Stimulated activated CD8-positive, alpha-beta memory T cell treated with anti-CD3 and anti-CD28 coated beads, Interleukin-2, amount 100 ng/mL, for 1 hour (primary cell): ENCODE data around the gene CACNA1I.
"Not testable (repeated sequence)": the region's sequence is repeated elsewhere in the genome, so short reads cannot be mapped to it uniquely, and the experiment has no call there.

Experiments used
- DNase-seq, 2 donors: peaks; one replicate each; pipeline ENCODE4 v3.0.0-alpha.2; 2020; ENCODE audit warnings: low read depth in 2 of 2

Gene CACNA1I

DNA sequence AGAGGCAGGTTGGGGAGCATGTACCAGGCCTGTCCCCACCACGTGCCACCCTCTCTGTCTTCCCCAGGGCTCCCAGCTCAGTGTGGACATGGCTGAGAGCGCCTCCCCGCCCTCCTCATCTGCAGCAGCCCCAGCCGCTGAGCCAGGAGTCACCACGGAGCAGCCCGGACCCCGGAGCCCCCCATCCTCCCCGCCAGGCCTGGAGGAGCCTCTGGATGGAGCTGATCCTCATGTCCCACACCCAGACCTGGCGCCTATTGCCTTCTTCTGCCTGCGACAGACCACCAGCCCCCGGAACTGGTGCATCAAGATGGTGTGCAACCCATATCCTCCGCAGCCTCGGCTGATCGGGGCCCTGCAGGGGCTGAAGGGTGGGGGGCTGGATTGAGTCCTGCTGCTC, at the start of gene CACNA1I:
Gene CACNA1I (plus strand): TSS at position 89 of the 400 bp plus-strand sequence. CDS start 0 bp downstream, at position 89.
- no peak for DNase-seq

DNA sequence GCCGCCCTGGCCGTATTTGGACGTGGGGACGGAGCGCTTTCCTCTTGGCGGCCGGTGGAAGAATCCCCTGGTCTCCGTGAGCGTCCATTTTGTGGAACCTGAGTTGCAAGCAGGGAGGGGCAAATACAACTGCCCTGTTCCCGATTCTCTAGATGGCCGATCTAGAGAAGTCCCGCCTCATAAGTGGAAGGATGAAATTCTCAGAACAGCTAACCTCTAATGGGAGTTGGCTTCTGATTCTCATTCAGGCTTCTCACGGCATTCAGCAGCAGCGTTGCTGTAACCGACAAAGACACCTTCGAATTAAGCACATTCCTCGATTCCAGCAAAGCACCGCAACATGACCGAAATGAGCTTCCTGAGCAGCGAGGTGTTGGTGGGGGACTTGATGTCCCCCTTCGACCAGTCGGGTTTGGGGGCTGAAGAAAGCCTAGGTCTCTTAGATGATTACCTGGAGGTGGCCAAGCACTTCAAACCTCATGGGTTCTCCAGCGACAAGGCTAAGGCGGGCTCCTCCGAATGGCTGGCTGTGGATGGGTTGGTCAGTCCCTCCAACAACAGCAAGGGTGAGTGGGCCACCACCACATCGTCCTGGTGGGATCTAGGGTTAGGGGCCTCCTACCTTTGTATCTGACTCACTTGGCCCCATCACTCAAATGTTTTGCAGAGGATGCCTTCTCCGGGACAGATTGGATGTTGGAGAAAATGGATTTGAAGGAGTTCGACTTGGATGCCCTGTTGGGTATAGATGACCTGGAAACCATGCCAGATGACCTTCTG, 49.3 kb upstream of the CACNA1I start:
- not testable (repeated sequence) for DNase-seq

DNA sequence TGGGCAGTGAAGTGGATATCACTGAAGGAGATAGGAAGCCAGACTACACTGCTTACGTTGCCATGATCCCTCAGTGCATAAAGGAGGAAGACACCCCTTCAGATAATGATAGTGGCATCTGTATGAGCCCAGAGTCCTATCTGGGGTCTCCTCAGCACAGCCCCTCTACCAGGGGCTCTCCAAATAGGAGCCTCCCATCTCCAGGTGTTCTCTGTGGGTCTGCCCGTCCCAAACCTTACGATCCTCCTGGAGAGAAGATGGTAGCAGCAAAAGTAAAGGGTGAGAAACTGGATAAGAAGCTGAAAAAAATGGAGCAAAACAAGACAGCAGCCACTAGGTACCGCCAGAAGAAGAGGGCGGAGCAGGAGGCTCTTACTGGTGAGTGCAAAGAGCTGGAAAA, 48.5 kb upstream of the CACNA1I start:
- not testable (repeated sequence) for DNase-seq

DNA sequence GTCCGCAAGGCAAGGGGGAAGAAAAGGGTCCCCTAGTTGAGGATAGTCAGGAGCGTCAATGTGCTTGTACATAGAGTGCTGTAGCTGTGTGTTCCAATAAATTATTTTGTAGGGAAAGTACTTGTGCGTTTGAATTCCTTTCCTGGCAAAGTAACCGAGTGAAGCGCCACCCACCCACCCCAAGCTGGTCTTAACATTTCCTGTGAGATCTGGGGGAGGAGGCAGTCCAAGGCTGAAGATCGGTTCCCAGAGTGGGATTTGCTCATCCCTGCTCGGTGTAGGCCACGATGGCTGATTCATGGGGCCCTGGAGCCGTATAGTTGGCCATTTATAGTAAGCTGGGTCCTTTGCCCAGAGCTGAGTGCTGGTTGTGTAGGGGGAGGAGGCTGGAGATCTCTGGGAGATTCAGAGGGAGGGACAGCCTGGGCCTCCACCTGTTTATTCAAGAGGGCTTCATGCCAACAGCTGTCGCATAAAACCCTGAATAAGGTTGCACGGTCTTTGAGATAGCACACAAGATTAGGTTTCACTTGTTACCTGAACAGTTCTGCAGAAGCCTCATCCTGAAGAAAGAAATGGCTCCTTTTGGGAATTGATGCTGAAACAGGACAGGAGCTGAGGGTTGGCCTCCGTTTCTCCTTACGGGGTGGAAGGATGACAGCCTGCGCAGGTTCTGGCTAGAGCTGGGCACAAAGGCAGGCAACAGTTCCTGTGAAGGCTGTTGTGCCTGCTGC, 47.8 kb upstream of the CACNA1I start:
- no peak for DNase-seq

- DNase-seq, result no peak
These were observed 46.3 kb upstream of the CACNA1I start for GRCh38 chr22:39524089-39524752.

- no peak for DNase-seq
These were observed 45.5 kb upstream of the CACNA1I start for GRCh38 chr22:39524753-39525657.

GRCh38 chr22:39525658-39525975, 44.9 kb upstream of the CACNA1I start:
- DNase-seq, result no peak

DNA sequence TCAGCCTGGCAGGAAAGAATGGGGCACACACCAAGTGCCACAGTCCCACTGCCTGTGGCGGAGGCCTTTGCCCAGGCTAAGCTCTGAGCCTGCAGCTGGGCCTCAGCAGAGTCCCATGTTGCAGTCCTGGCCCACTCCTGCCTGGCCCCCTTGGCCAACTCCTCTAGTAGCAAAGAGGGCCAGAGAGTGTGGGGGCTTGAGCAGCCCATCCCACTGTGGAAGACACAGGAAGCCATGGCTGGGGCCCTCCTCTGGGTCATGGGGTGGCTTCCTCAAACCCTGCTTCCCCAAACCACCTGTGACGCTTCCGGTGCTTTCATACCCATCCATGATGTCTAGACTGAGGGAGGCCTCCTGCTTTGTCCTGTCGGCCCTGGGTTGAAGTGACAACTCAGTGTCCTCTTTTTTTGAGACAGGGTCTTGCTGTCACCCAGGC, 43.8 kb upstream of the CACNA1I start:
- no peak for DNase-seq

DNA sequence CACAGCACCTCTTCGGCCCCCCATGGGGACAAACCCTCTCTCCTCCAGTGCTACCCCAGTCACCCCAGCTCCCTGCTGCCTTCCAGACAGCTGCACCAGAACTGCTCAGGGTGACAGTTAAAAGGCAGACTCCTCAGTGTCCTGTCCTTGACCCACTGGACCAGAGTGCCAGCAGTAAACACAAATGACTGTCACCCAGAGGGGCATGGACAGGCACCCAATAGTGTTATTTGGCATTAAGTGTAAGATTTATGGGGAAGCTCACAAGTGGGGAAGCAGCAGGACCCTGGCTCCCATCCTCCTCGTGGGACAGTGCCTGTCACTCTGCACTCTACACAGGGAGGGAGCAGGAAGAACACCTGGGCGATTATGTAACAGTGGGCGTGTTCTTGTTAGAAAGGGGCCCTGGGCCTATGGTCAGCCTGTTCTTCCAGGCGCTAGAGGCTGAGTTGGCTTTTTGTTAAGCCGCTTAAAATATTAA, 43.0 kb upstream of the CACNA1I start:
- no peak for DNase-seq

GRCh38 chr22:39528080-39528661, 42.4 kb upstream of the CACNA1I start:
- no peak for DNase-seq

- DNase-seq, result peak; percentile 82 to 85
These were observed 41.7 kb upstream of the CACNA1I start for GRCh38 chr22:39528681-39529486.

- no peak for DNase-seq
These were observed 41.1 kb upstream of the CACNA1I start for GRCh38 chr22:39529487-39529851.

DNA sequence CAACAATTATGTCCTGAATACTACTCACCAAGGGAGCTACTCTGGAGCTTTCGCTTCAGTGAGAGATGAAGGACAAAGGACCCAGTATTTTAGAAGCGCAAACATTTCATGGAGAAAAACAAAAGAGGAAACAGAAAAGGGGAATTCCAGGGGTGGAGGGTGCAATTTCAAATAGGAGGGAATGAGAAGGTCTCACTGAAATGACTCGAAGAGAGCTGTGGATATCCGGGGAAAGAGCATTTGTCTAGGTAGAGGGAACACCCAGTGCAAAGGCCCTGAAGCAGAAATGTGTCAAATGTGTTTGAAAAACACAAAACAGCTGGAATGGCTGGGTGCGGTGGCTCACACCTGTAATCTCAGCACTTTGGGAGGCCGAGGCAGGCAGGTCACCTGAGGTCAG, 40.4 kb upstream of the CACNA1I start:
- no peak for DNase-seq

GRCh38 chr22:39530692-39531331, 39.7 kb upstream of the CACNA1I start:
- no peak for DNase-seq

- peak; percentile 98 to 99 for DNase-seq
These were observed 38.1 kb upstream of the CACNA1I start, which contains the start of gene RPS19BP1 for GRCh38 chr22:39532215-39533073. TSS of gene RPS19BP1 (minus strand) at chr22:39532748. CDS start at chr22:39532738, 10 bp downstream.

DNA sequence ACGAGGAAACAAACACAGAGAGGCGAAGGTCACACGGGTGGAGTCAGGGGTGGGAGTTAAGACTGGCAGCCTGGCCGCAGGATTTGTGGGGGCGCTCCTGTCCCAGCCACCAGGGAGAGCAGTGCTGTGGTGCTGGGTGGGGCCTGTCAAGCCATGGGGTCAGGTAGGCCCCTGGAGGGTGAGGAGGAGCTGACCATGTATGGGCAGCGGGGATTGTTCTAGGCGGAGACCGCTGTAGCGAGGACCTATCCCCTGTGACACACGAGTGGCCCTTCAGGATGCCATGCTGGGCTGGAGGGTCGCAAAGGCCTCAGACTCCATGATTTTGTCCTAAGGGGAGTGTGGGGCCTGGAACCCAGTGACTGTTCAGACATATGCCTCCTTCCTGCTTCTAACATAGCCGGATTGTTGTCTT, 36.5 kb upstream of the CACNA1I start:
- no peak for DNase-seq

GRCh38 chr22:39534591-39535356, 35.8 kb upstream of the CACNA1I start:
- peak; percentile 62 to 65 for DNase-seq

GRCh38 chr22:39535357-39535725, 35.2 kb upstream of the CACNA1I start:
- no peak for DNase-seq
